DOHH2 (cell line): ENCODE measurements around the gene LUZP1.
"Not testable (repeated sequence)": the region's sequence is repeated elsewhere in the genome, so short reads cannot be mapped to it uniquely, and the experiment has no call there.

Source experiments
- CTCF ChIP-seq: fragments of 200-600 bp; sonication (generic); IDR thresholded peaks from one replicate; pipeline ENCODE4 v1.5.1; 2014; ENCODE audit warnings: antibody characterized with exemption, mild to moderate bottlenecking, low read depth, low read length; ENCODE audit not compliant: poor library complexity, severe bottlenecking
- EZH2phosphoT487 ChIP-seq: fragments of 200-600 bp; sonication (generic); IDR thresholded peaks from 2 replicates; pipeline ENCODE4 v1.6.1; 2017; ENCODE audit warnings: borderline replicate concordance, mild to moderate bottlenecking, antibody characterized with exemption, low read length, moderate library complexity, mixed read lengths

- not testable (repeated sequence) for TF ChIP-seq CTCF, EZH2phosphoT487
These were observed 20.3 kb upstream of the LUZP1 start for GRCh38 chr1:23188936-23189452.
